H1 (cell line): Measurements from ENCODE around the gene SLC25A11. TPM values are rescaled to one million over a fixed set of nuclear protein-coding genes. Genes with fewer than 3 reads are reported as not detected.

Source experiments
- ATF3 ChIP-seq: IDR thresholded peaks from 2 replicates; pipeline ENCODE4 v1.6.1; 2011; ENCODE audit warnings: low read depth, mild to moderate bottlenecking, low read length; ENCODE audit not compliant: insufficient read depth
- TAF1 ChIP-seq: IDR thresholded peaks from 2 replicates; pipeline ENCODE4 v1.6.1; 2011; ENCODE audit warnings: mild to moderate bottlenecking, low read depth, low read length
- polyA plus RNA-seq, 7 experiments: library from polyadenylated mRNA; depleted of rRNA in 3 of 7; stranded (reverse) in 5 of 7; unstranded in 2 of 7; fragments of >200 nt in 5 of 7; fragments of 200-250 nt in 2 of 7; gene quantifications; 1 replicate in 5 of 7; 2 replicates in 1 of 7; 4 replicates in 1 of 7; pipeline versions ENCODE4 v1.2.1 to v1.2.3, GENCODE V29; 2011 to 2013; ENCODE audit warnings: missing spikeins in 2 of 7, mixed read lengths in 2 of 7
- total RNA-seq: library from RNA; stranded (reverse); fragmentation: NEBNext Ultra II Directional; extraction: Animal tissue kit (Norgen Biotek cat#: 25700); gene quantifications from 2 replicates; pipeline ENCODE4 v1.2.1, GENCODE V29; 2021

The SLC25A11 gene
- total and polyA plus RNA-seq, 2 of the 8 experiments (the other 6 are each of a cell fraction or from before 2014, with no cell fraction given) = 55.9 to 97.0 TPM

GRCh38 chr17:4897785-4898184 is 42.1 kb downstream of the SLC25A11 start (continued):
- TF ChIP-seq TAF1 = no peak
- TF ChIP-seq ATF3 = no peak
